Stimulated activated naive CD8-positive, alpha-beta T cell treated with anti-CD3 and anti-CD28 coated beads, Interleukin-15, amount 100 ng/mL, for 72 hours (primary cell): ENCODE results near the gene SBF1.

Experiments used
- ATAC-seq: fragments of 150-1000 bp; cut with Tn5 transposase; 2 replicates; pipeline ENCODE4 v1.10.0; 2021; ENCODE audit warnings: mild to moderate bottlenecking, moderate library complexity
- DNase-seq, 2 donors: peaks; one replicate each; pipeline ENCODE4 v3.0.0; 2021 to 2022
- H3K27ac Mint-ChIP-seq, 2 donors: one replicate each; pipeline ENCODE4 v1.8.0; 2022; ENCODE audit warnings: mild to moderate bottlenecking in 2 of 2, mixed read lengths in 2 of 2, moderate library complexity in 2 of 2
- H3K27me3 Mint-ChIP-seq: one replicate; pipeline ENCODE4 v1.8.0; 2022; ENCODE audit warnings: mixed read lengths
- H3K4me1 Mint-ChIP-seq: one replicate; pipeline ENCODE4 v1.8.0; 2022; ENCODE audit warnings: mild to moderate bottlenecking, mixed read lengths
- H3K4me3 Mint-ChIP-seq, 2 donors: one replicate each; pipeline ENCODE4 v1.8.0; 2022; ENCODE audit warnings: mild to moderate bottlenecking in 2 of 2, mixed read lengths in 2 of 2, moderate library complexity in 1 of 2
- H3K9me3 Mint-ChIP-seq, 2 donors: one replicate each; pipeline ENCODE4 v1.8.0; 2022; ENCODE audit warnings: mixed read lengths in 2 of 2

The SBF1 gene

GRCh38 chr22:50467341-50467740 lies 7.5 kb downstream of the SBF1 start:
- ATAC-seq (no peak), DNase-seq (no peak)
- H3K4me1 Mint-ChIP-seq, result peaks cover 66% of the 10 kb centered on the region
- H3K9me3 Mint-ChIP-seq, result no peaks in the 10 kb centered on the region
- H3K27me3 Mint-ChIP-seq, result no peaks in the 10 kb centered on the region
- no peak overlapping the region for H3K27ac Mint-ChIP-seq
- H3K4me3 Mint-ChIP-seq, result peak overlapping the region in 1 of 2 donors; percentile 80

- no peak overlapping the region for H3K4me3 Mint-ChIP-seq
- H3K9me3 Mint-ChIP-seq, result no peaks in the 10 kb centered on the region
- ATAC-seq (no peak), DNase-seq (no peak)
- H3K27ac Mint-ChIP-seq, result peak overlapping the region in 1 of 2 donors; percentile 26
- peaks cover 45% of the 10 kb centered on the region for H3K4me1 Mint-ChIP-seq
- no peaks in the 10 kb centered on the region for H3K27me3 Mint-ChIP-seq
These were observed 9.5 kb downstream of the SBF1 start for GRCh38 chr22:50465066-50465930.

GRCh38 chr22:50464451-50464850 lies 10.4 kb downstream of the SBF1 start:
- DNase-seq, result no peak
- no peaks in the 10 kb centered on the region for H3K27me3 Mint-ChIP-seq
- H3K4me3 Mint-ChIP-seq, result no peak overlapping the region
- peaks cover 38% of the 10 kb centered on the region for H3K4me1 Mint-ChIP-seq
- H3K9me3 Mint-ChIP-seq, result no peaks in the 10 kb centered on the region
- H3K27ac Mint-ChIP-seq, result no peak overlapping the region
- ATAC-seq, result no peak

- Mint-ChIP-seq H3K4me1 (peaks cover 27% of the 10 kb centered on the region), H3K27ac (peak overlapping the region in 1 of 2 donors; percentile 54), H3K4me3 (no peak overlapping the region), H3K9me3 (no peaks in the 10 kb centered on the region), H3K27me3 (no peaks in the 10 kb centered on the region)
- no peak for DNase-seq
- ATAC-seq, result no peak
These were observed 11.5 kb downstream of the SBF1 start for GRCh38 chr22:50463188-50463900.

DNA sequence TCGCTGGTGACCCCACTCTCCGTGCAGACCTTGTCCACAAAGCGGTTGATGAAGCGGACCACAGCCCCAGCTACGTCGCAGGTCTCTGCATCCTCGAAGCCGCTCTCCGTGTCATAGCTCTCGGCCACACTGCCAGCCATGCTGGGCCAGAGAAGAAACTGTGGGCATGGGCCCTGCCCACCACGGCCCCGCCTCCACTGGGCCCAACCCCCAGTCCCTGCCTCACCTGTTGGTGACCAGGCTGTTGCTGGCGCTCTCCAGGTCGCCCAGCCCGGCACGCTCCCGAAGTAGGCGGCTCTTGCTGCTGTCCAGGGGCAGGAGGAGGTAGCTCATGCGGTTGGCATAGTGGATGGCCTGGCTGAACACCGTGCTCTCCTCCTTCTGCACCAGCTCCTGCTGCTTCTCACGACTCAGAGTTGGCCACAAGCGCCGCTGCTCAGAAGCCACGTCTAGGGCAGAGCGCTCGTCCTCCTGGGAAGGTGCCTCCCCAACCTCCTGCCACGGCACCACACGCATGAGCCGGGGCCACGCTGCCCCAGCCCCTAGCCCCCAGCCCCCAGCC lies 12.8 kb downstream of the SBF1 start:
- ATAC-seq (no peak), DNase-seq (no peak)
- H3K27me3 Mint-ChIP-seq, result no peaks in the 10 kb centered on the region
- no peak overlapping the region for H3K27ac Mint-ChIP-seq
- no peak overlapping the region for H3K4me3 Mint-ChIP-seq
- H3K9me3 Mint-ChIP-seq, result no peaks in the 10 kb centered on the region
- peaks cover 14% of the 10 kb centered on the region for H3K4me1 Mint-ChIP-seq

DNA sequence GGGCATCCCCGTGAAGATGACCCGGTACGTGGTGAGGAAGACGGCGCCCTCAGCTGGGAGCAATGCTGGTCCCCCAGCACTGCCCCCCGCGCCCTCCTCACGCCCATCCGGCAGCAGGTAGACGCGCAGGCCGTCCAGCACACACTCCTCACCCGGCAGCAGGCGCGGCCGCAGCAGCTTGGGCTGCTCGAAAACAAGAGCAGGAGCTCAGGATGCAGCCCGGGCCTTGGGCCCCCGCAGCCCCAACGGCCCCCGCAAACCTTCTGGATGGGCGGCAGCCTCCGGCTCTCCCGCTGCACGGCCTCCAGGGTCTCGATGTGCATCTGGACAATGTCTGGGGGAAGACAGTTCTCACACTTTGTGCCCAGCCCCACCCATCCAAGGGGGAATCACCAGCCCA lies 13.3 kb downstream of the SBF1 start:
- no peak for ATAC-seq
- peaks cover 8% of the 10 kb centered on the region for H3K4me1 Mint-ChIP-seq
- no peaks in the 10 kb centered on the region for H3K9me3 Mint-ChIP-seq
- H3K27me3 Mint-ChIP-seq, result no peaks in the 10 kb centered on the region
- H3K4me3 Mint-ChIP-seq, result no peak overlapping the region
- no peak overlapping the region for H3K27ac Mint-ChIP-seq
- DNase-seq, result no peak

DNA sequence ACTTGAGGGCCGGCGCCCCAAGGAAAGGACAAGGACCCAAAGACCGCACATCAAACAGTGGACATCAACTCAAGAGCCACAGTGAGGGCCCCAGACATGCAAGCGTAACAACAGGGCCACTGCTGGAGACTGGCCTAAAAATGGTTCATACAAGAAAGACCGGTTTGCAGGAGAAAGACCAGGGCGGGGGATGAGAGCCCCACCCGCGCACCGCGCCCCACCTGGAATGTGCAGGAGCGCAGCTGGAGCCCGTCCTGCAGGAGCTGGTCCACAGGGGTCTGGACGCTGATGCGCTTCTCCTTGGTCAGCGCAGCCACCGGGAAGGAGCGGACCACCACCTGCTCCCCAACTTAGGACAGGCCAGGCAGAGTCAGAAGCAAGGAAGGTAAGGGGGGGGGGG lies 13.9 kb downstream of the SBF1 start:
- Mint-ChIP-seq H3K9me3 (no peaks in the 10 kb centered on the region), H3K4me1 (peaks cover 2% of the 10 kb centered on the region), H3K27me3 (no peaks in the 10 kb centered on the region), H3K4me3 (no peak overlapping the region), H3K27ac (peak overlapping the region in 1 of 2 donors; percentile 82)
- DNase-seq (no peak), ATAC-seq (no peak)

- no peak for ATAC-seq
- DNase-seq, result no peak
- Mint-ChIP-seq H3K27ac (peak overlapping the region in 1 of 2 donors; percentile 78), H3K9me3 (no peaks in the 10 kb centered on the region), H3K4me1 (peaks cover 6% of the 10 kb centered on the region), H3K27me3 (no peaks in the 10 kb centered on the region), H3K4me3 (no peak overlapping the region)
These were observed 15.2 kb downstream of the SBF1 start for GRCh38 chr22:50459496-50460140.

GRCh38 chr22:50459016-50459415 lies 15.8 kb downstream of the SBF1 start:
- no peaks in the 10 kb centered on the region for H3K9me3 Mint-ChIP-seq
- no peak for ATAC-seq
- H3K4me1 Mint-ChIP-seq, result peaks cover 12% of the 10 kb centered on the region
- H3K27me3 Mint-ChIP-seq, result no peaks in the 10 kb centered on the region
- no peak for DNase-seq
- H3K27ac Mint-ChIP-seq, result no peak overlapping the region
- H3K4me3 Mint-ChIP-seq, result no peak overlapping the region

GRCh38 chr22:50456466-50457234 lies 18.2 kb downstream of the SBF1 start:
- Mint-ChIP-seq H3K9me3 (no peaks in the 10 kb centered on the region), H3K27ac (no peak overlapping the region), H3K4me3 (no peak overlapping the region), H3K4me1 (peaks cover 27% of the 10 kb centered on the region), H3K27me3 (no peaks in the 10 kb centered on the region)
- peak; percentile 48 for ATAC-seq
- DNase-seq, result no peak

DNA sequence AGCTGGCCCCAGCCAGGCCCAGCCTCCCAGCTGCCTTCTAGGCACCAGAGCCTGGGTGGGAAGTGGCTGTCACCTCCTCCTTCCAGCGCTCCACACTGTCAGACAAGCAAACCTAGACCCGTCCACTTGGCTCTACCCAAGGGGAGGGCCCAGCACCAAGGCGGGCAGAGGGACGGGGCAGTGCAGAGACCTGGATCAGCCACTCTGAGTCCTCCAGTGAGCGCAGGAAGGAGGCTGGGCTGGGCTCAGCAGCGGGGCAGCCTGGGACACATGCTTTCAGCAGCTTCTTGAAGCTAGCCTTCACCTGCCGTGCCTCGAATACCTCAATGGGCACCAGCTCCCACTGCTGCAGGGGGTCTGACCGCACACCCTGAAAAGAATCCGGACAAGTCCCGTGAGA lies 18.8 kb downstream of the SBF1 start:
- ATAC-seq (no peak), DNase-seq (no peak)
- Mint-ChIP-seq H3K4me1 (peaks cover 27% of the 10 kb centered on the region), H3K9me3 (no peaks in the 10 kb centered on the region), H3K27me3 (no peaks in the 10 kb centered on the region), H3K4me3 (no peak overlapping the region), H3K27ac (no peak overlapping the region)

GRCh38 chr22:50455201-50455600 lies 19.6 kb downstream of the SBF1 start:
- DNase-seq, result no peak
- H3K4me1 Mint-ChIP-seq, result peaks cover 27% of the 10 kb centered on the region
- no peaks in the 10 kb centered on the region for H3K9me3 Mint-ChIP-seq
- no peaks in the 10 kb centered on the region for H3K27me3 Mint-ChIP-seq
- H3K27ac Mint-ChIP-seq, result peak overlapping the region in 1 of 2 donors; percentile 42
- no peak for ATAC-seq
- H3K4me3 Mint-ChIP-seq, result no peak overlapping the region

GRCh38 chr22:50454556-50455075 lies 20.2 kb downstream of the SBF1 start:
- DNase-seq (no peak), ATAC-seq (no peak)
- no peaks in the 10 kb centered on the region for H3K9me3 Mint-ChIP-seq
- H3K4me1 Mint-ChIP-seq, result peaks cover 32% of the 10 kb centered on the region
- peak overlapping the region in 1 of 2 donors; percentile 35 for H3K27ac Mint-ChIP-seq
- no peaks in the 10 kb centered on the region for H3K27me3 Mint-ChIP-seq
- no peak overlapping the region for H3K4me3 Mint-ChIP-seq

DNA sequence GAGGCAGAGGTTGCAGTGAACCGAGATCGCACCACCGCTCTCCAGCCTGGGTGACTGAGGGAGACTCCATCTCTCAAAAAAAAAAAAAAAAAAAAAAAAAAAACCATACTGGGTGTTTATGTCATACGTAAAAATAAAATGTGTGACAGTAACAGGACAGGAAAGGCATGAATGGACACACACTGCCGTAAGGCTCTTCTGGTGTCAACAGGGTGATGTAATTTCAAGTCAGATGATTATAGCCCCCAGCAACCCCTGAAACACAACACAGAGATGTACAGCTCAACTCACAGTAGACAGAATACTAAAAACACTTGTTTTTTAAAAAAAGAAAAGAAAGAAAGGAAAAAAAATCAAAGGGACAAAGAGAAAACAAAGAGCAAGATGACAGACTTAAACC lies 22.2 kb downstream of the SBF1 start:
- peak overlapping the region; percentile 79 to 89 for H3K27ac Mint-ChIP-seq
- H3K4me3 Mint-ChIP-seq, result no peak overlapping the region
- H3K4me1 Mint-ChIP-seq, result peaks cover 46% of the 10 kb centered on the region
- DNase-seq, result no peak
- H3K27me3 Mint-ChIP-seq, result no peaks in the 10 kb centered on the region
- no peak for ATAC-seq
- no peaks in the 10 kb centered on the region for H3K9me3 Mint-ChIP-seq
